ENCODE results near the gene TMEM87A.
"Not testable (repeated sequence)": the region's sequence is repeated elsewhere in the genome, so short reads cannot be mapped to it uniquely, and the experiment has no call there.

The TMEM87A gene

GRCh38 chr15:42267286-42267685 is 5.9 kb downstream of the TMEM87A start:
- no peak for DNase-seq

- no peak for DNase-seq
Observed at GRCh38 chr15:42264795-42265194, 8.4 kb downstream of the TMEM87A start.

- DNase-seq = no peak
Observed at GRCh38 chr15:42253300-42253699, 19.9 kb downstream of the TMEM87A start.

GRCh38 chr15:42240823-42241222 is 32.4 kb downstream of the TMEM87A start:
- no peak for DNase-seq

GRCh38 chr15:42239528-42240182 is 33.6 kb downstream of the TMEM87A start:
- DNase-seq = no peak

GRCh38 chr15:42233107-42233506 is 40.1 kb downstream of the TMEM87A start:
- no peak for DNase-seq

- DNase-seq = no peak
Observed at GRCh38 chr15:42232606-42233005, 40.6 kb downstream of the TMEM87A start.

- no peak for DNase-seq
Observed at GRCh38 chr15:42231088-42231487, 42.1 kb downstream of the TMEM87A start.

- DNase-seq = not testable (repeated sequence)
Observed at GRCh38 chr15:42228981-42229380, 44.3 kb downstream of the TMEM87A start.

- DNase-seq = no peak
Observed at GRCh38 chr15:42228036-42228435, 45.2 kb downstream of the TMEM87A start.

- no peak for DNase-seq
Observed at GRCh38 chr15:42226648-42227047, 46.6 kb downstream of the TMEM87A start.

- no peak for DNase-seq
Observed at GRCh38 chr15:42220216-42220615, 53.0 kb downstream of the TMEM87A start.

- DNase-seq = no peak
Observed at GRCh38 chr15:42218953-42219592, 54.2 kb downstream of the TMEM87A start.

GRCh38 chr15:42217568-42217967 is 55.7 kb downstream of the TMEM87A start:
- DNase-seq = no peak

- no peak for DNase-seq
Observed at GRCh38 chr15:42215913-42216829, 57.1 kb downstream of the TMEM87A start.

GRCh38 chr15:42214600-42214999 is 58.6 kb downstream of the TMEM87A start:
- no peak for DNase-seq

GRCh38 chr15:42213511-42213910 is 59.7 kb downstream of the TMEM87A start:
- no peak for DNase-seq

GRCh38 chr15:42210696-42211095 is 62.5 kb downstream of the TMEM87A start:
- DNase-seq = no peak

GRCh38 chr15:42207674-42208579 is 65.3 kb downstream of the TMEM87A start, which contains the start of gene VPS39:
Gene VPS39, minus strand, starts transcription at chr15:42208304. Its CDS starts 151 bp downstream, at chr15:42208153.
- peak; percentile 34 to 54 for DNase-seq

GRCh38 chr15:42206406-42206805 is 66.8 kb downstream of the TMEM87A start:
- no peak for DNase-seq

GRCh38 chr15:42203891-42204290 is 69.3 kb downstream of the TMEM87A start:
- no peak for DNase-seq

- no peak for DNase-seq
Observed at GRCh38 chr15:42202653-42203052, 70.6 kb downstream of the TMEM87A start.

All from NCI-H1930 (cell line).